Gastroesophageal sphincter (tissue), 4 donors: ENCODE results near the gene TJP3. TPM values are rescaled to one million over a fixed set of nuclear protein-coding genes. Genes with fewer than 3 reads are reported as not detected.

ENCODE experiments used
- ATAC-seq: fragments of 150-250 bp; one replicate; pipeline ENCODE4 v1.9.1; 2016; ENCODE audit warnings: mild to moderate bottlenecking, moderate library complexity
- H3K27ac ChIP-seq, 4 donors: fragments of 200-600 bp; sonication (generic) in 3 of 4; 1 replicate in 3 of 4; 2 replicates in 1 of 4; pipeline ENCODE4 v1.5.1; 2016 to 2019
- H3K27me3 ChIP-seq: fragments of 200-600 bp; sonication (generic); one replicate; pipeline ENCODE4 v1.5.1; 2019
- H3K36me3 ChIP-seq, 2 donors: fragments of 200-600 bp; sonication (generic); one replicate each; pipeline ENCODE4 v1.5.1; 2019; ENCODE audit warnings: control low read depth in 1 of 2
- H3K4me1 ChIP-seq, 3 donors: fragments of 200-600 bp; sonication (generic); 1 replicate in 2 of 3; 2 replicates in 1 of 3; pipeline ENCODE4 v1.5.1; 2016 to 2019; ENCODE audit warnings: control low read depth in 2 of 3
- H3K4me3 ChIP-seq, 2 donors: fragments of 200-600 bp; sonication (generic); one replicate each; pipeline ENCODE4 v1.5.1; 2019; ENCODE audit warnings: mild to moderate bottlenecking in 1 of 2, moderate library complexity in 1 of 2
- H3K9me3 ChIP-seq, 3 donors: fragments of 200-600 bp; sonication (generic); one replicate each; pipeline ENCODE4 v1.5.1; 2017 to 2019; ENCODE audit warnings: control low read depth in 2 of 3
- EP300 ChIP-seq: sonication (generic); formaldehyde crosslinking; IDR thresholded peaks from one replicate; pipeline ENCODE4 v1.6.1; 2017; ENCODE audit warnings: antibody characterized with exemption, mild to moderate bottlenecking
- POLR2A ChIP-seq, 2 donors: fragments of 450-650 bp; IDR thresholded peaks; one replicate each; pipeline ENCODE4 v1.6.1; 2017; ENCODE audit warnings: antibody characterized with exemption in 2 of 2, mild to moderate bottlenecking in 2 of 2, moderate library complexity in 1 of 2
- POLR2AphosphoS5 ChIP-seq: sonication (generic); formaldehyde crosslinking; IDR thresholded peaks from one replicate; pipeline ENCODE4 v1.6.1; 2017; ENCODE audit warnings: antibody characterized with exemption
- WGBS, 2 donors: methylation state at CpG; one replicate each; pipeline ENCODE4 v1.1.5; 2018; ENCODE audit warnings: low coverage in 1 of 2; 5-methylcytosine and 5-hydroxymethylcytosine counted together
- total RNA-seq, 4 donors: library from RNA; depleted of rRNA; stranded (reverse); fragments of >200 nt; gene quantifications; one replicate each; pipeline ENCODE4 v1.1.0, GENCODE V29; 2016
- TF ChIP-seq, protein P1 (sequence below), 4 experiments: fragments of 200-600 bp in 2 of 4; fragments of 450-650 bp in 2 of 4; sonication (generic) in 1 of 4; IDR thresholded peaks; one replicate each; pipeline ENCODE4 v1.5.1; 2017 to 2019; ENCODE audit warnings: antibody characterized with exemption in 4 of 4, mild to moderate bottlenecking in 2 of 4, moderate library complexity in 2 of 4

TJP3 gene
- total RNA-seq, 4 donors from 2014 or later = 0.78 to 3.6 TPM; not detected in 2

GRCh38 chr19:3674784-3675543 lies 33.2 kb upstream of the TJP3 start:
- 52 to 72% methylated on average over 9 to 11 of the region's 13 CpGs for WGBS, 2 donors
- Histone ChIP-seq H3K27ac (peak overlapping the region in 3 of 4 donors; percentile 92 to 100 (median 99)), H3K4me1 (peaks cover 2 to 68% (median 15%) of the 10 kb centered on the region in 3 donors), H3K9me3 (no peaks in the 10 kb centered on the region), H3K4me3 (no peak overlapping the region), H3K36me3 (peaks cover 0 to 20% of the 10 kb centered on the region in 2 donors), H3K27me3 (no peaks in the 10 kb centered on the region)
- TF ChIP-seq EP300 = no peak
- no peak for TF ChIP-seq POLR2A (IDR thresholded peaks at IDR 0.05)
- TF ChIP-seq, protein P1, sequence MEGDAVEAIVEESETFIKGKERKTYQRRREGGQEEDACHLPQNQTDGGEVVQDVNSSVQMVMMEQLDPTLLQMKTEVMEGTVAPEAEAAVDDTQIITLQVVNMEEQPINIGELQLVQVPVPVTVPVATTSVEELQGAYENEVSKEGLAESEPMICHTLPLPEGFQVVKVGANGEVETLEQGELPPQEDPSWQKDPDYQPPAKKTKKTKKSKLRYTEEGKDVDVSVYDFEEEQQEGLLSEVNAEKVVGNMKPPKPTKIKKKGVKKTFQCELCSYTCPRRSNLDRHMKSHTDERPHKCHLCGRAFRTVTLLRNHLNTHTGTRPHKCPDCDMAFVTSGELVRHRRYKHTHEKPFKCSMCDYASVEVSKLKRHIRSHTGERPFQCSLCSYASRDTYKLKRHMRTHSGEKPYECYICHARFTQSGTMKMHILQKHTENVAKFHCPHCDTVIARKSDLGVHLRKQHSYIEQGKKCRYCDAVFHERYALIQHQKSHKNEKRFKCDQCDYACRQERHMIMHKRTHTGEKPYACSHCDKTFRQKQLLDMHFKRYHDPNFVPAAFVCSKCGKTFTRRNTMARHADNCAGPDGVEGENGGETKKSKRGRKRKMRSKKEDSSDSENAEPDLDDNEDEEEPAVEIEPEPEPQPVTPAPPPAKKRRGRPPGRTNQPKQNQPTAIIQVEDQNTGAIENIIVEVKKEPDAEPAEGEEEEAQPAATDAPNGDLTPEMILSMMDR (IDR thresholded peaks at IDR 0.05) = no peak
- TF ChIP-seq POLR2AphosphoS5 = no peak
- no peak for ATAC-seq

- H3K36me3 ChIP-seq = peaks cover 0 to 20% of the 10 kb centered on the region in 2 donors
- ATAC-seq = no peak
- H3K9me3 ChIP-seq = no peaks in the 10 kb centered on the region
- 85 to 95% methylated on average over 3 of the region's 3 CpGs for WGBS, 2 donors
- H3K4me3 ChIP-seq = no peak overlapping the region
- H3K27me3 ChIP-seq = no peaks in the 10 kb centered on the region
- H3K4me1 ChIP-seq = peaks cover 0 to 62% (median 7%) of the 10 kb centered on the region in 3 donors
- no peak for TF ChIP-seq POLR2AphosphoS5
- TF ChIP-seq, protein P1 (IDR thresholded peaks at IDR 0.05) = no peak
- TF ChIP-seq POLR2A (IDR thresholded peaks at IDR 0.05) = no peak
- TF ChIP-seq EP300 = no peak
- peak overlapping the region in 1 of 4 donors; percentile 100 for H3K27ac ChIP-seq
Measured at GRCh38 chr19:3678188-3678587, 30.0 kb upstream of the TJP3 start.

GRCh38 chr19:3679138-3679537 lies 29.0 kb upstream of the TJP3 start:
- Histone ChIP-seq H3K9me3 (peaks cover 0 to under 1% (median 0%) of the 10 kb centered on the region in 3 donors), H3K4me1 (peaks cover 0 to 62% (median 14%) of the 10 kb centered on the region in 3 donors), H3K4me3 (no peak overlapping the region), H3K27ac (peak overlapping the region in 1 of 4 donors; percentile 100), H3K27me3 (no peaks in the 10 kb centered on the region), H3K36me3 (peaks cover 0 to 17% of the 10 kb centered on the region in 2 donors)
- TF ChIP-seq EP300 = no peak
- TF ChIP-seq POLR2AphosphoS5 = no peak
- TF ChIP-seq, protein P1 (IDR thresholded peaks at IDR 0.05) = no peak
- 80 to 100% methylated on average over 1 of the region's 12 CpGs for WGBS, 2 donors
- ATAC-seq = no peak

DNA sequence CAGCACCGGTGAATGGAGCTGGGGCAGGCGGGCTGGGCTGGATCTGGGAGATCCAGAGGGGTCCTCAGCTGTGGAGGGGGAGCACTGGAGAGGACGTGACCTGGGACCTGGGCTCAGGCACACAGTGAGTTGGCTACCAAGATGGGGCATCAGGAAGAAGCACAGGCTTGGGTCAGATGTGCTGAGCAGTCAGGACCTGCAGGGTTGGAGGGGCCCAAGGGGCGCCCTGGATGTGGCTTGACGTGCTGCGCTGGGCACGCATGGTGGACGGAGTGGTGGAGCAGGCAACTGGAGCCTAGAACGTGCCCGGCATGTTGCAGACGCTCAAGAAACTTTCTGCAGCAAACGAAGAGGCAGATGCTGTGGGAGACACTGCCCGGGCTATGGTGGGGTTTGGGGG lies 28.6 kb upstream of the TJP3 start:
- H3K27ac ChIP-seq = peak overlapping the region in 2 of 4 donors; percentile 0 to 100
- H3K9me3 ChIP-seq = peaks cover 0 to 5% (median 0%) of the 10 kb centered on the region in 3 donors
- 92% methylated on average over 7 of the region's 13 CpGs; no CpG with 5 or more reads in 1 of the 2 donors for WGBS, 2 donors
- peaks cover 0 to 20% of the 10 kb centered on the region in 2 donors for H3K36me3 ChIP-seq
- no peaks in the 10 kb centered on the region for H3K27me3 ChIP-seq
- H3K4me1 ChIP-seq = peaks cover 0 to 62% (median 14%) of the 10 kb centered on the region in 3 donors
- H3K4me3 ChIP-seq = no peak overlapping the region
- TF ChIP-seq, protein P1 (IDR thresholded peaks at IDR 0.05) = no peak
- TF ChIP-seq POLR2A (IDR thresholded peaks at IDR 0.05) (no peak), POLR2AphosphoS5 (no peak), EP300 (no peak)
- no peak for ATAC-seq

GRCh38 chr19:3680939-3681338 lies 27.2 kb upstream of the TJP3 start:
- no peak for ATAC-seq
- peaks cover 0 to 6% (median 0%) of the 10 kb centered on the region in 3 donors for H3K9me3 ChIP-seq
- TF ChIP-seq POLR2A (IDR thresholded peaks at IDR 0.05) (no peak), EP300 (no peak), POLR2AphosphoS5 (no peak)
- TF ChIP-seq, protein P1 (IDR thresholded peaks at IDR 0.05) = no peak
- WGBS, 2 donors = 87 to 93% methylated on average over 4 to 11 of the region's 12 CpGs
- H3K4me1 ChIP-seq = peaks cover 0 to 56% (median 14%) of the 10 kb centered on the region in 3 donors
- peak overlapping the region in 2 of 4 donors; percentile 44 to 79 for H3K27ac ChIP-seq
- no peak overlapping the region for H3K4me3 ChIP-seq
- H3K36me3 ChIP-seq = peaks cover 0 to 25% of the 10 kb centered on the region in 2 donors
- H3K27me3 ChIP-seq = no peaks in the 10 kb centered on the region
